Endothelial cell of umbilical vein (primary cell): ENCODE data around the gene NR1D2.

Source experiments
- CTCF ChIP-seq, 2 donors: IDR thresholded peaks; 1 replicate in 1 of 2; 2 replicates in 1 of 2; pipeline ENCODE4 v1.5.1; 2011; ENCODE audit warnings: low read length in 2 of 2, mild to moderate bottlenecking in 2 of 2, moderate library complexity in 2 of 2, control low read depth in 1 of 2, inconsistent platforms in 1 of 2, low read depth in 1 of 2; ENCODE audit not compliant: insufficient read depth in 1 of 2; ENCODE audit errors: extremely low read depth in 1 of 2
- EZH2 ChIP-seq: IDR thresholded peaks from 2 replicates; pipeline ENCODE4 v1.6.1; 2012; ENCODE audit warnings: borderline replicate concordance, low read depth, mild to moderate bottlenecking, moderate library complexity, low read length, inconsistent platforms; ENCODE audit not compliant: severe bottlenecking
- GATA2 ChIP-seq: IDR thresholded peaks from 2 replicates; pipeline ENCODE4 v1.7.0; 2011; ENCODE audit warnings: low read depth, mild to moderate bottlenecking, moderate library complexity, mixed read lengths, low read length; ENCODE audit not compliant: insufficient read length, insufficient read depth
- MAX ChIP-seq: IDR thresholded peaks from 2 replicates; pipeline ENCODE4 v1.6.1; 2011; ENCODE audit not compliant: insufficient read depth, insufficient read length
- MYC ChIP-seq: IDR thresholded peaks from one replicate; pipeline ENCODE4 v1.6.1; 2011; ENCODE audit warnings: mild to moderate bottlenecking, low read depth, low read length
- POLR2A ChIP-seq: IDR thresholded peaks from 2 replicates; pipeline ENCODE4 v1.6.1; 2012; ENCODE audit warnings: low read depth, mild to moderate bottlenecking, control low read depth, low read length

DNA sequence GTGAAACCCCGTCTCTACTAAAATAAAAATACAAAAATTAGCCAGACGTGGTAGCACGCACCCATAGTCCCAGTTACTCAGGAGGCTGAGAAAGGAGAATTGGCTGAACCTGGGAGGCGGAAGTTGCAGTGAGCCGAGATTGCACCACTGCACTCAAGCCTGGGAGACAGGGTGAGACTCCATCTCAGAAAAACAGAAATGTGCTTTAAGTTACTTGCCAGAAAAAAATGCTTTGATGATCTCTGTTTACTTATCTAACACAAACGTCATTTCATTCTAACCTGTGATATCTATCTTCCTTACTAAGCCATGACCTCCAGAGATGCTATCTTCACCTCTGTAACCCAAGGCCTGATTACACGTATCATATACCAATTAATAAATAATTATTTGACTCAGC lies 35.7 kb upstream of the NR1D2 start:
- TF ChIP-seq MAX, result no peak
- TF ChIP-seq EZH2, result no peak
- no peak for TF ChIP-seq POLR2A
- no peak for TF ChIP-seq CTCF (IDR thresholded peaks at IDR 0.05; ENCODE audit: extremely low read depth in 1 of 2, insufficient read depth in 1 of 2, low read depth in 1 of 2, low read length in 2 of 2)
- no peak for TF ChIP-seq MYC
- TF ChIP-seq GATA2, result no peak
